Smooth muscle cell (in vitro differentiated cells): Measurements from ENCODE around the gene PTCD3. TPM values are rescaled to one million over a fixed set of nuclear protein-coding genes. Genes with fewer than 3 reads are reported as not detected.
A peak's percentile ranks its signal among the peaks of the same experiment; 100 is the strongest.

ENCODE experiments used
- DNase-seq: peaks from one replicate; lab custom pipeline; 2025; ENCODE audit not compliant: unreplicated experiment; lab: John Stamatoyannopoulos, UW
- H2AFZ ChIP-seq: fragments of 200-600 bp; sonication (generic); 2 replicates; pipeline ENCODE4 v1.6.0; 2016; ENCODE audit warnings: antibody characterized with exemption, low read depth, mild to moderate bottlenecking
- H3F3A ChIP-seq: fragments of 200-600 bp; sonication (generic); 2 replicates; pipeline ENCODE4 v1.6.0; 2017; ENCODE audit warnings: antibody characterized with exemption, low read depth
- H3K27ac ChIP-seq: fragments of 200-600 bp; sonication (generic); 2 replicates; pipeline ENCODE4 v1.5.1; 2016; ENCODE audit warnings: low read depth, mild to moderate bottlenecking
- H3K27me3 ChIP-seq: fragments of 200-600 bp; sonication (generic); 2 replicates; pipeline ENCODE4 v1.6.1; 2016; ENCODE audit warnings: low read depth, mild to moderate bottlenecking
- H3K36me3 ChIP-seq: fragments of 200-600 bp; sonication (generic); 2 replicates; pipeline ENCODE4 v1.5.1; 2016; ENCODE audit warnings: low read depth
- H3K4me1 ChIP-seq: fragments of 200-600 bp; sonication (generic); 2 replicates; pipeline ENCODE4 v1.5.1; 2016; ENCODE audit warnings: low read depth
- H3K4me2 ChIP-seq: fragments of 200-600 bp; sonication (generic); 2 replicates; pipeline ENCODE4 v1.6.0; 2016; ENCODE audit warnings: mild to moderate bottlenecking
- H3K4me3 ChIP-seq: fragments of 200-600 bp; sonication (generic); 2 replicates; pipeline ENCODE4 v1.5.1; 2016; ENCODE audit warnings: mild to moderate bottlenecking
- H3K79me2 ChIP-seq: fragments of 200-600 bp; sonication (generic); 2 replicates; pipeline ENCODE4 v1.6.0; 2016; ENCODE audit warnings: low read depth, mild to moderate bottlenecking
- H3K9ac ChIP-seq: fragments of 200-600 bp; sonication (generic); 2 replicates; pipeline ENCODE4 v1.6.0; 2016; ENCODE audit warnings: low read depth
- H3K9me3 ChIP-seq: fragments of 200-600 bp; sonication (generic); replicated peaks from 2 replicates; pipeline ENCODE4 v1.5.1; 2016; ENCODE audit warnings: low read depth
- H4K20me1 ChIP-seq: fragments of 200-600 bp; sonication (generic); 2 replicates; pipeline ENCODE4 v1.6.0; 2016; ENCODE audit warnings: low read depth
- CTCF ChIP-seq: fragments of 200-600 bp; sonication (generic); IDR thresholded peaks from 2 replicates; pipeline ENCODE4 v1.5.1; 2017; ENCODE audit warnings: borderline replicate concordance, mild to moderate bottlenecking, antibody characterized with exemption; ENCODE audit not compliant: insufficient read depth, poor library complexity, severe bottlenecking
- WGBS: methylation state at CpG from one replicate; pipeline ENCODE4 v1.1.7; 2016; ENCODE audit warnings: low lambda C conversion rate; 5-methylcytosine and 5-hydroxymethylcytosine counted together
- polyA plus RNA-seq: library from polyadenylated mRNA; unstranded; fragments of >200 nt; fragmentation: Nextera tagmentation; extraction: Ambion mirVana; gene quantifications from 2 replicates; pipeline ENCODE4 v1.2.1, GENCODE V29; 2016
- total RNA-seq: library from RNA; depleted of rRNA; stranded (reverse); fragments of >200 nt; gene quantifications from 2 replicates; pipeline ENCODE4 v1.2.3, GENCODE V29; 2014

PTCD3 gene
- total and polyA plus RNA-seq, 2 experiments from 2014 or later = 42.2 to 78.7 TPM

GRCh38 chr2:86074256-86074655, 31.8 kb upstream of the PTCD3 start:
- H3K4me3 ChIP-seq = no peak overlapping the region
- H3K4me1 ChIP-seq = no peaks in the 10 kb centered on the region
- no peak overlapping the region for H3K9ac ChIP-seq
- WGBS = 95% methylated on average over 3 of the region's 3 CpGs
- H4K20me1 ChIP-seq = no peaks in the 10 kb centered on the region
- no peak overlapping the region for H3K4me2 ChIP-seq
- no peaks in the 10 kb centered on the region for H3K9me3 ChIP-seq
- H2AFZ ChIP-seq = no peak overlapping the region
- DNase-seq = no peak
- no peak for TF ChIP-seq CTCF
- H3K36me3 ChIP-seq = peaks cover 7% of the 10 kb centered on the region
- H3F3A ChIP-seq = no peaks in the 10 kb centered on the region
- no peaks in the 10 kb centered on the region for H3K79me2 ChIP-seq
- no peak overlapping the region for H3K27ac ChIP-seq
- no peaks in the 10 kb centered on the region for H3K27me3 ChIP-seq

- peaks cover 7% of the 10 kb centered on the region for H3K36me3 ChIP-seq
- over 99% methylated on average over 15 of the region's 15 CpGs for WGBS
- TF ChIP-seq CTCF = no peak
Observed at GRCh38 chr2:86074811-86075210, 31.2 kb upstream of the PTCD3 start.

GRCh38 chr2:86075886-86076285, 30.1 kb upstream of the PTCD3 start:
- Histone ChIP-seq H3K9ac (no peak overlapping the region), H3K9me3 (no peaks in the 10 kb centered on the region), H3K4me3 (no peak overlapping the region), H3K27ac (no peak overlapping the region), H2AFZ (no peak overlapping the region), H3K4me2 (no peak overlapping the region), H3F3A (no peaks in the 10 kb centered on the region), H3K4me1 (no peaks in the 10 kb centered on the region), H4K20me1 (no peaks in the 10 kb centered on the region), H3K27me3 (no peaks in the 10 kb centered on the region), H3K79me2 (no peaks in the 10 kb centered on the region), H3K36me3 (peaks cover 4% of the 10 kb centered on the region)
- 96% methylated on average over 5 of the region's 5 CpGs for WGBS
- DNase-seq = no peak
- no peak for TF ChIP-seq CTCF

More at GRCh38 chr2:86074811-86075210, 31.2 kb upstream of the PTCD3 start:
- Histone ChIP-seq H4K20me1 (no peaks in the 10 kb centered on the region), H3K79me2 (no peaks in the 10 kb centered on the region), H3K9me3 (no peaks in the 10 kb centered on the region), H3K27ac (no peak overlapping the region), H3F3A (no peaks in the 10 kb centered on the region), H3K27me3 (no peaks in the 10 kb centered on the region), H3K4me2 (no peak overlapping the region), H3K4me1 (no peaks in the 10 kb centered on the region), H3K9ac (no peak overlapping the region), H2AFZ (no peak overlapping the region), H3K4me3 (no peak overlapping the region)
- no peak for DNase-seq

- Histone ChIP-seq H3K36me3 (peaks cover 5% of the 10 kb centered on the region), H3K9me3 (no peaks in the 10 kb centered on the region), H3K4me1 (no peaks in the 10 kb centered on the region), H2AFZ (no peak overlapping the region), H3K79me2 (no peaks in the 10 kb centered on the region), H4K20me1 (no peaks in the 10 kb centered on the region), H3F3A (no peaks in the 10 kb centered on the region), H3K27me3 (no peaks in the 10 kb centered on the region), H3K27ac (no peak overlapping the region), H3K4me3 (no peak overlapping the region), H3K9ac (no peak overlapping the region), H3K4me2 (no peak overlapping the region)
- DNase-seq = no peak
- WGBS = 86% methylated on average over 7 of the region's 7 CpGs
- peak; percentile 42 for TF ChIP-seq CTCF
Observed at GRCh38 chr2:86078774-86079545, 27.1 kb upstream of the PTCD3 start.
